Nephron (organoid): ENCODE data around the gene FBXO17.
"Not testable (repeated sequence)": the region's sequence is repeated elsewhere in the genome, so short reads cannot be mapped to it uniquely, and the experiment has no call there.

Source experiments
- H3K27ac Mint-ChIP-seq, 3 experiments: 2 replicates each; pipeline ENCODE4 v1.8.0; 2020; ENCODE audit warnings: mixed read lengths in 3 of 3, mild to moderate bottlenecking in 2 of 3, moderate library complexity in 1 of 3
- H3K27me3 Mint-ChIP-seq: 2 replicates; pipeline ENCODE4 v1.8.0; 2021; ENCODE audit warnings: low read depth, mild to moderate bottlenecking, moderate library complexity, mixed read lengths
- H3K36me3 Mint-ChIP-seq: 2 replicates; pipeline ENCODE4 v1.8.0; 2020; ENCODE audit warnings: low read depth, mixed read lengths
- H3K4me1 Mint-ChIP-seq: 2 replicates; pipeline ENCODE4 v1.8.0; 2020; ENCODE audit warnings: mixed read lengths
- H3K4me3 Mint-ChIP-seq, 3 experiments: 2 replicates each; pipeline ENCODE4 v1.8.0; 2020; ENCODE audit warnings: mild to moderate bottlenecking in 3 of 3, mixed read lengths in 3 of 3, moderate library complexity in 2 of 3
- H3K9me3 Mint-ChIP-seq: 2 replicates; pipeline ENCODE4 v1.8.0; 2020; ENCODE audit warnings: mixed read lengths
- TF ChIP-seq, protein P1 (sequence below), 3 experiments: fragments of 200-600 bp; sonication (generic); IDR thresholded peaks; one replicate each; pipeline ENCODE4 v1.5.0; 2021; ENCODE audit warnings: antibody characterized with exemption in 3 of 3; ENCODE audit not compliant: unreplicated experiment in 3 of 3

FBXO17 gene

DNA sequence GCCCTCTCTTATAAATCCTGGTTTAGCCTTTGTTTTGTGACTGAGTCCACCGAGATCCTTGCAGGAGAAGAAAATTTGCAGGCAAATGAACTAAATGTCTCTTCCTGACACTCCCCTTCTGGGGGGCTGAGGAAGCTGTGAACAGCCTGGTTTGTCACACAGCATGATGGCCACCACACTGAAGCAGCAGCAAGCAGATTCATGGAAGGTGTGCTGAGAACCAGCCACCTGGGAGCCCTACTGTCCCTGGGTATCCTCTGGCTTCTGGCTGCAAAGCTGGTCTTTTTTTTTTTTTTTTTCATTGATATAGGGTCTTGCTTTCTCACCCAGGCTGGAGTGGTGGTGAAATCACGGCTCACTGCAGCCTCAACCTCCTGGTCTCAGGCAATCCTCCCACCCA is 33.6 kb downstream of the FBXO17 start:
- Mint-ChIP-seq H3K9me3 (no peaks in the 10 kb centered on the region), H3K4me1 (peaks cover 10% of the 10 kb centered on the region), H3K27me3 (no peaks in the 10 kb centered on the region), H3K4me3 (no peak overlapping the region), H3K36me3 (peaks cover 27% of the 10 kb centered on the region), H3K27ac (no peak overlapping the region)
- TF ChIP-seq, protein P1, sequence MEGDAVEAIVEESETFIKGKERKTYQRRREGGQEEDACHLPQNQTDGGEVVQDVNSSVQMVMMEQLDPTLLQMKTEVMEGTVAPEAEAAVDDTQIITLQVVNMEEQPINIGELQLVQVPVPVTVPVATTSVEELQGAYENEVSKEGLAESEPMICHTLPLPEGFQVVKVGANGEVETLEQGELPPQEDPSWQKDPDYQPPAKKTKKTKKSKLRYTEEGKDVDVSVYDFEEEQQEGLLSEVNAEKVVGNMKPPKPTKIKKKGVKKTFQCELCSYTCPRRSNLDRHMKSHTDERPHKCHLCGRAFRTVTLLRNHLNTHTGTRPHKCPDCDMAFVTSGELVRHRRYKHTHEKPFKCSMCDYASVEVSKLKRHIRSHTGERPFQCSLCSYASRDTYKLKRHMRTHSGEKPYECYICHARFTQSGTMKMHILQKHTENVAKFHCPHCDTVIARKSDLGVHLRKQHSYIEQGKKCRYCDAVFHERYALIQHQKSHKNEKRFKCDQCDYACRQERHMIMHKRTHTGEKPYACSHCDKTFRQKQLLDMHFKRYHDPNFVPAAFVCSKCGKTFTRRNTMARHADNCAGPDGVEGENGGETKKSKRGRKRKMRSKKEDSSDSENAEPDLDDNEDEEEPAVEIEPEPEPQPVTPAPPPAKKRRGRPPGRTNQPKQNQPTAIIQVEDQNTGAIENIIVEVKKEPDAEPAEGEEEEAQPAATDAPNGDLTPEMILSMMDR (IDR thresholded peaks at IDR 0.05; ENCODE audit: unreplicated experiment in 3 of 3) = no peak

DNA sequence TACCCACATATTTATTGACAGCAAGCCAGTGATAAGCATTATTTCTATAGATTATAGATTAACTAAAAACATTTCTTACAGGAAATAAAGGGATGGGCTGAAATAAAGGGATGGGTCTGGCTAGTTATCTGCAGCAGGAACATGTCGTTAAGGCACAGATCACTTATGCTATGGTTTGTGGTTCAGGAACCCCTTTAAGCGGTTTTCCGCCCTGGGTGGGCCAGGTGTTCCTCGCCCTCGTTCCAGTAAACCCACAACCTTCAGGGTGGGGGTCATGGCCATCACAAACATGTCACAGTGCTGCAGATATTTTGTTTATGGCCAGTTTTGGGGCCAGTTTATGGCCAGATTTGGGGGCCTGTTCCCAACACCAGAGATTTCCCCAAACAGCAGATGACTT is 34.1 kb downstream of the FBXO17 start:
- H3K27me3 Mint-ChIP-seq, H3K4me3 Mint-ChIP-seq, H3K4me1 Mint-ChIP-seq, H3K9me3 Mint-ChIP-seq: not testable (repeated sequence)
- H3K36me3 Mint-ChIP-seq = peaks cover 27% of the 10 kb centered on the region
- H3K27ac Mint-ChIP-seq = peak overlapping the region in 1 of 3 experiments; percentile 10

DNA sequence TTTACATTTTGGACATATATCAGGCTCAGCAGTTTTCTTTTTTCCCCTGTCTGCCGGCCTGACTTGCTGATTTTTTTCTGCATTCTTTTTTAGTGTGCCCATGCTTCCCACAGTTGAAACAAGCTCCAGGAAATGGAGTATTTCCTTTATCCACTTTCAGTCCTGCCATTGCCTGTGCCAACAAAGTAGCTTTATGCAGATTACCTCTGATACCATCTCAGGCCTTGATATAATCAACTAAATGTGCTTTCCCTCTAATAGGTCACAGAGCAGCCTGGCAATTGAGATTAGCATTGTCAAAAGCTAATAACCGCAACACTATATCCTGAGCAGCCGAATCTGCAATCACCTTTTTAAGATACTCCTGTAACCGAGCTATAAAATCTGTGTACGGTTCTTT is 35.6 kb downstream of the FBXO17 start:
- Mint-ChIP-seq H3K27ac (peak overlapping the region; percentile 10 to 62 (median 18)), H3K36me3 (peaks cover 40% of the 10 kb centered on the region), H3K4me3 (no peak overlapping the region), H3K27me3 (no peaks in the 10 kb centered on the region), H3K4me1 (peaks cover 10% of the 10 kb centered on the region), H3K9me3 (peaks cover 4% of the 10 kb centered on the region)
- TF ChIP-seq, protein P1 (IDR thresholded peaks at IDR 0.05; ENCODE audit: unreplicated experiment in 3 of 3) = no peak

DNA sequence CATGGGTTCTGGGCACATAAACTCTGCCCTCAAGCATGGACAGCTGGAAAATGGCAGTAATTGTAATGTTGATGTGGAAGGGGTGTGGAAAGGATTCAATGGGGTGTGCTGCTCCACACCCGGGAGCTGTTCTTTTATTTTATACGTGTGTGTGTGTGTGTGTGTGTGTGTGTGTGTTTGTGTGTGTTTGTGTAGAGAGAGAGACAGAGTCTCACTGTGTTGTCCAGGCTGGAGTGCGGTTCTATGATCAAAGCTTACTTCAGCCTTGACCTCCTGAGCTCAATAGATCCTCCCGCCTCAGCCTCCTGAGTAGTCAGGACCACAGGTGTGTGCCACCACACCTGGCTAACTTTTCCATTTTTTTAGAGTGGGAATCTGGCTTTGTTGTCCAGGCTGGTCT is 42.0 kb downstream of the FBXO17 start:
- peak overlapping the region in 1 of 3 experiments; percentile 24 for H3K4me3 Mint-ChIP-seq
- TF ChIP-seq, protein P1 (IDR thresholded peaks at IDR 0.05; ENCODE audit: unreplicated experiment in 3 of 3) = no peak
- H3K27me3 Mint-ChIP-seq = no peaks in the 10 kb centered on the region
- H3K4me1 Mint-ChIP-seq = peaks cover 15% of the 10 kb centered on the region
- H3K27ac Mint-ChIP-seq = no peak overlapping the region
- peaks cover 45% of the 10 kb centered on the region for H3K36me3 Mint-ChIP-seq
- H3K9me3 Mint-ChIP-seq = peaks cover 9% of the 10 kb centered on the region

DNA sequence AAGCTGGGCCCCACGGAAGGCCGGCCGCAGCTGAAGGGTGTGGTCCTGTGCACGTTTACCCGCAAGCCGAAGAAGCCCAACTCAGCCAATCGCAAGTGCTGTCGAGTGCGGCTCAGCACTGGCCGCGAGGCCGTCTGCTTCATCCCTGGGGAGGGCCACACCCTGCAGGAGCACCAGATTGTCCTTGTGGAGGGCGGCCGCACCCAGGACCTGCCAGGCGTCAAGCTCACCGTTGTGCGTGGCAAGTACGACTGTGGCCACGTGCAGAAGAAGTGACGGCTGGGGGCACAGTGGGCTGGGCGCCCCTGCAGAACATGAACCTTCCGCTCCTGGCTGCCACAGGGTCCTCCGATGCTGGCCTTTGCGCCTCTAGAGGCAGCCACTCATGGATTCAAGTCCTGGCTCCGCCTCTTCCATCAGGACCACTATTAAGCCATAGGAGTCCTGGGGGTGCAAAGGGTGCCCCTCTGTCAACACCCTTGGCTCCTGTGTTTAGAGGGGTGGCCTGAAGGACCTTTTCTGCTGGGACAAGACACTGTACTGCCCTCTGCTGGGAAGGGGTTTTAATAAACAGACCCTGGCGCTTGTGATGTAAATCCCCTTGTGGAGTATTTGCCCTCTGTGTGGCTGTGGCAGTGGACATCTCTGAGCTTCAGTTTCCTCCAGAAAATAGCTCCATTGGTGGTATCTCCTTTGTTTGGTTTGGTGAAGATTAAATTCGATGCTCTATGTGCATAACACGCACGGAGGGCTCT is 42.9 kb downstream of the FBXO17 start:
- peaks cover 15% of the 10 kb centered on the region for H3K4me1 Mint-ChIP-seq
- H3K27me3 Mint-ChIP-seq = no peaks in the 10 kb centered on the region
- TF ChIP-seq, protein P1 (IDR thresholded peaks at IDR 0.05; ENCODE audit: unreplicated experiment in 3 of 3) = peak in 2 of 3 experiments; percentile 19 to 32
- peak overlapping the region; percentile 69 to 82 (median 79) for H3K4me3 Mint-ChIP-seq
- H3K9me3 Mint-ChIP-seq = peaks cover 9% of the 10 kb centered on the region
- H3K36me3 Mint-ChIP-seq = peaks cover 49% of the 10 kb centered on the region
- H3K27ac Mint-ChIP-seq = no peak overlapping the region

DNA sequence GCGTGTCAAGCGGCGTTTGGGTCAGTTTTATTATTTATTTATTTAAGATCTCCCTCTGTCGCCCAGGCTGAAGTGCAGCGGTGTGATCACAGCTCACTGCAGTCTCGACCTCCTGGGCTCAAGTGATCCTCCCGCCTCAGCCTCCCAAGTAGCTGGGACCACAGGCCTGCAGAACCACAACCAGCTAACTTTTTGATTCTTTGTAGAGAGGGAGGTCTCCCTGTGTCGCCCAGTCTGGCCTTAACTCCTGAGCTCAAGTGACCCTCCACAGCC is 44.1 kb downstream of the FBXO17 start:
- Mint-ChIP-seq H3K9me3 (peaks cover 9% of the 10 kb centered on the region), H3K27ac (peak overlapping the region; percentile 54 to 99 (median 93)), H3K4me3 (peak overlapping the region; percentile 99 to 100 (median 99)), H3K4me1 (peaks cover 15% of the 10 kb centered on the region), H3K36me3 (peaks cover 46% of the 10 kb centered on the region), H3K27me3 (no peaks in the 10 kb centered on the region)
- TF ChIP-seq, protein P1 (IDR thresholded peaks at IDR 0.05; ENCODE audit: unreplicated experiment in 3 of 3) = no peak
